ENCODE measurements around the gene ZSWIM1.
A peak's percentile ranks its signal among the peaks of the same experiment; 100 is the strongest.
"Not testable (repeated sequence)": the region's sequence is repeated elsewhere in the genome, so short reads cannot be mapped to it uniquely, and the experiment has no call there.

Gene ZSWIM1

GRCh38 chr20:45890077-45890984 lies 9.3 kb downstream of the ZSWIM1 start:
- DNase-seq (ENCODE audit: low spot score): peak; percentile 78

- DNase-seq (ENCODE audit: low spot score): peak; percentile 97
These were observed 10.3 kb downstream of the ZSWIM1 start, which contains the start of the genes CTSA and NEURL2 for GRCh38 chr20:45890985-45891983. Gene CTSA, plus strand, starts transcription at chr20:45891335. Its CDS starts 234 bp downstream, at chr20:45891569. Gene NEURL2, minus strand, starts transcription at chr20:45891208. Its CDS starts 217 bp downstream, at chr20:45890991.

GRCh38 chr20:45892049-45892825 lies 11.2 kb downstream of the ZSWIM1 start:
- peak; percentile 73 for DNase-seq (ENCODE audit: low spot score)

- DNase-seq (ENCODE audit: low spot score): no peak
These were observed 11.9 kb downstream of the ZSWIM1 start for GRCh38 chr20:45892828-45893500.

GRCh38 chr20:45893831-45894230 lies 12.8 kb downstream of the ZSWIM1 start:
- DNase-seq (ENCODE audit: low spot score): no peak

GRCh38 chr20:45894797-45895196 lies 13.8 kb downstream of the ZSWIM1 start:
- no peak for DNase-seq (ENCODE audit: low spot score)

GRCh38 chr20:45896641-45897161 lies 15.7 kb downstream of the ZSWIM1 start:
- DNase-seq (ENCODE audit: low spot score): no peak

- no peak for DNase-seq (ENCODE audit: low spot score)
These were observed 16.3 kb downstream of the ZSWIM1 start for GRCh38 chr20:45897289-45897688.

- DNase-seq (ENCODE audit: low spot score): no peak
These were observed 16.7 kb downstream of the ZSWIM1 start for GRCh38 chr20:45897692-45898091.

- no peak for DNase-seq (ENCODE audit: low spot score)
These were observed 17.3 kb downstream of the ZSWIM1 start for GRCh38 chr20:45898285-45898684.

- no peak for DNase-seq (ENCODE audit: low spot score)
These were observed 18.2 kb downstream of the ZSWIM1 start for GRCh38 chr20:45899046-45899835.

- DNase-seq (ENCODE audit: low spot score): not testable (repeated sequence)
These were observed 20.3 kb downstream of the ZSWIM1 start for GRCh38 chr20:45901332-45901731.

GRCh38 chr20:45902199-45902701 lies 21.2 kb downstream of the ZSWIM1 start:
- no peak for DNase-seq (ENCODE audit: low spot score)

- no peak for DNase-seq (ENCODE audit: low spot score)
These were observed 23.8 kb downstream of the ZSWIM1 start for GRCh38 chr20:45904583-45905504.

- peak; percentile 56 for DNase-seq (ENCODE audit: low spot score)
These were observed 24.6 kb downstream of the ZSWIM1 start for GRCh38 chr20:45905505-45906079.

- no peak for DNase-seq (ENCODE audit: low spot score)
These were observed 26.4 kb downstream of the ZSWIM1 start for GRCh38 chr20:45907219-45907948.

- no peak for DNase-seq (ENCODE audit: low spot score)
These were observed 27.1 kb downstream of the ZSWIM1 start for GRCh38 chr20:45908084-45908483.

Data from GM03348 (cell line).